Placental epithelial cell (primary cell): ENCODE measurements around the gene AIDA. TPM values are rescaled to one million over a fixed set of nuclear protein-coding genes. Genes with fewer than 3 reads are reported as not detected.

ENCODE experiments used
- total RNA-seq: library from RNA; depleted of rRNA; stranded (reverse); fragments of >200 nt; gene quantifications from 2 replicates; pipeline ENCODE4 v1.2.3, GENCODE V29; 2012

The AIDA gene, protein sequence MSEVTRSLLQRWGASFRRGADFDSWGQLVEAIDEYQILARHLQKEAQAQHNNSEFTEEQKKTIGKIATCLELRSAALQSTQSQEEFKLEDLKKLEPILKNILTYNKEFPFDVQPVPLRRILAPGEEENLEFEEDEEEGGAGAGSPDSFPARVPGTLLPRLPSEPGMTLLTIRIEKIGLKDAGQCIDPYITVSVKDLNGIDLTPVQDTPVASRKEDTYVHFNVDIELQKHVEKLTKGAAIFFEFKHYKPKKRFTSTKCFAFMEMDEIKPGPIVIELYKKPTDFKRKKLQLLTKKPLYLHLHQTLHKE
- 27.1 and 51.5 TPM in 2 replicates for total RNA-seq

DNA sequence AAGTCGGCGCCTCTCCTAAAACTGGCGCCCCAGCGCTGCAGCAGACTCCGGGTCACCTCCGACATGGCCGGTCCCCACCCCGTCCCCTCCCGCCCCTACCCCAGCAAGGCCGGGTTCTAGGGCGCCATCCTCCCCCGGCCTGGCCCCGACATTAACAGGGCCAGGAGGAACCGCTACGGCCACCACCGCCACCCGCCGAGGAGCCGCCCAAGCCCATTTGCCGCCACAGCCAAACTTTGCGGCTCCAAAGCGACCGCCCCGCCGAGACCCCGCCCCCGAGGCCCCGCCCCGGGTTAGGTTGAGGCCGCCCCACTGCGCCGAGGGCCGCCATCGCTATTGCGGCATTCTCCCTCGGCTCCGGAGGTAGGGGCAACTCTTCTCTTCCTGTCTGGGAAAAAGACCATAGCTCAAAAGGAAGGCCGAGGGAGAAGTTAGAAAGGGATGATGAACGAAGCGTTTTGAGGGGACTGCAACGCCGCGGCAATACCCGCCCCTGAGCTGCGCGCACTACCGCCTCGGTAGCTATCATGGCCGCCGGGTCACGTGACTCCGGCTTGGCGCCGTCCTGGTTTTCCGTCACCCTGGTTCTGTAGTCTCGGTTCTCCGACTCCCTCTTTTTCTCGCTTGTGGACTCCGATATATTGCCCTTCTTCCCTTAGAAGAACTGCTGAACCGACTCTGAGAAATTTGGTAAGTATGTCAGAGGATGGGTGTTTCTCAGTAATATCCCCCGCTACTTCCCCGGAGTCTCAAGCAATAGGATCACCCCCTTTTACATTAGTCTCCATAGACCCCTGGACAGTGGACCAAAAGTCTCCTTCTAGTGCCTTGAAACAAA lies at the start of gene AIDA, which contains the start of gene BROX:
AIDA (minus strand) TSS at position 239 of the 838 bp plus-strand sequence; CDS start at position 65, 174 bp downstream.
BROX (plus strand) TSS at position 312 of the 838 bp plus-strand sequence. CDS start 3,136 bp downstream, outside the sequence.

DNA sequence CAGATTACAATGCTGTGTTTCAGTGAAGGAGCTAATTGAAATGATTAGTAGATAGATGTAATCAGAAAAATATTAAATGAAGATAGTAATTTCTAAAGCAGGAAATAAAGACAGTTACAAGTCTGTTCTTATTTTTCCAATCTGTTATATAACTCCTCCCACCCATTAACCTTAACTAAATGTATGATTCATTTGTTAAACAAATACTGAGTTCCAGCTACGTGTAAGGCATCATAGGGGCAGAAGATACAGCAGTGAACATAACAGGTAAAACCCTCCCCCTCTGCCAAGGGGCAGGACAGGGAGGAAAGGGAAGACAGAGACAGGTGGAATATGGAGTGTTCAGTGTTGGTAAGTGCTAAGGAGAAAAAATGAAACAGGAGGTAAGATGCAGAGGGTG lies 24.7 kb upstream of the AIDA start, which contains the start of gene FAM177B:
FAM177B (plus strand) TSS at position 231 of the 400 bp plus-strand sequence. CDS start 9,344 bp downstream, outside the sequence.

Other genes with a start within 250 kb of the AIDA start
- gene HHIPL2, start 164.4 kb downstream of the AIDA start, total RNA-seq: not detected in 2 replicates
- 8.2 and 9.0 TPM in 2 replicates for gene TAF1A, start 122.6 kb downstream of the AIDA start, total RNA-seq
- gene MIA3, start 94.4 kb downstream of the AIDA start, total RNA-seq: 34.2 and 40.0 TPM in 2 replicates
- 34.9 and 92.0 TPM in 2 replicates for gene BROX, start 73 bp upstream of the AIDA start, total RNA-seq
- not detected in 2 replicates for gene FAM177B, start 24.7 kb upstream of the AIDA start, total RNA-seq
- 2.7 and 4.0 TPM in 2 replicates for gene DISP1, start 102.5 kb upstream of the AIDA start, total RNA-seq